ENCODE results near the gene IFNA5. TPM values are rescaled to one million over a fixed set of nuclear protein-coding genes. Genes with fewer than 3 reads are reported as not detected.

IFNA5 gene
- total and polyA plus RNA-seq, 2 of the 13 experiments (the other 11 are each of a cell fraction or from before 2014, with no cell fraction given) = not detected

DNA sequence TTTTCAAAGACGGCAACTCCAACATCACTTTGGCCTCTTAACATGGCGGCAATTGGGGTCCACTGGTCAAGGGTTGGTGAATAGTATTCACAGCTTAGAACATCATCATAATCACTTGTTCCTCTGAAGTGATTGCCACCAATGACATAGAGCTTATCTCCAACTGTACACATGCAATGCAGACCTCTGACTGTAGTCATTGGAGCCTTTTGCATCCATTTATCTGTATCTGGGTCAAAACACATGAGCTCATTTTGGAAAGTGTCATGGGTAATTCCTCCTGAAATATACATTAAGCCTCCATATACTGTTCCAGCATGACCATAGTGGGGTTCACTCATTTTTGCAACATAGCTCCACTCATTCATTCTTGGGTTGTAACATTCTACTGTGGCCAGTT is 28.1 kb upstream of the IFNA5 start:
- H3K4me1 ChIP-seq (ENCODE audit: insufficient read depth, low read length) = peaks cover 38% of the 10 kb centered on the region
- no peaks in the 10 kb centered on the region; the same call in 1 of the 2 replicates for H4K20me1 ChIP-seq (ENCODE audit: insufficient read depth, low read length)
- TF ChIP-seq, protein P1, sequence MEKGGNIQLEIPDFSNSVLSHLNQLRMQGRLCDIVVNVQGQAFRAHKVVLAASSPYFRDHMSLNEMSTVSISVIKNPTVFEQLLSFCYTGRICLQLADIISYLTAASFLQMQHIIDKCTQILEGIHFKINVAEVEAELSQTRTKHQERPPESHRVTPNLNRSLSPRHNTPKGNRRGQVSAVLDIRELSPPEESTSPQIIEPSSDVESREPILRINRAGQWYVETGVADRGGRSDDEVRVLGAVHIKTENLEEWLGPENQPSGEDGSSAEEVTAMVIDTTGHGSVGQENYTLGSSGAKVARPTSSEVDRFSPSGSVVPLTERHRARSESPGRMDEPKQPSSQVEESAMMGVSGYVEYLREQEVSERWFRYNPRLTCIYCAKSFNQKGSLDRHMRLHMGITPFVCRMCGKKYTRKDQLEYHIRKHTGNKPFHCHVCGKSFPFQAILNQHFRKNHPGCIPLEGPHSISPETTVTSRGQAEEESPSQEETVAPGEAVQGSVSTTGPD (CRISPR knock-in tag; IDR thresholded peaks at IDR 0.05) = no peak
- no peak for TF ChIP-seq ZNF180 (CRISPR knock-in tag; IDR thresholded peaks at IDR 0.05; ENCODE audit: borderline replicate concordance, low read depth)
- no peak for TF ChIP-seq ZNF558 (CRISPR knock-in tag; IDR thresholded peaks at IDR 0.05; ENCODE audit: borderline replicate concordance)
- TF ChIP-seq, protein P2, sequence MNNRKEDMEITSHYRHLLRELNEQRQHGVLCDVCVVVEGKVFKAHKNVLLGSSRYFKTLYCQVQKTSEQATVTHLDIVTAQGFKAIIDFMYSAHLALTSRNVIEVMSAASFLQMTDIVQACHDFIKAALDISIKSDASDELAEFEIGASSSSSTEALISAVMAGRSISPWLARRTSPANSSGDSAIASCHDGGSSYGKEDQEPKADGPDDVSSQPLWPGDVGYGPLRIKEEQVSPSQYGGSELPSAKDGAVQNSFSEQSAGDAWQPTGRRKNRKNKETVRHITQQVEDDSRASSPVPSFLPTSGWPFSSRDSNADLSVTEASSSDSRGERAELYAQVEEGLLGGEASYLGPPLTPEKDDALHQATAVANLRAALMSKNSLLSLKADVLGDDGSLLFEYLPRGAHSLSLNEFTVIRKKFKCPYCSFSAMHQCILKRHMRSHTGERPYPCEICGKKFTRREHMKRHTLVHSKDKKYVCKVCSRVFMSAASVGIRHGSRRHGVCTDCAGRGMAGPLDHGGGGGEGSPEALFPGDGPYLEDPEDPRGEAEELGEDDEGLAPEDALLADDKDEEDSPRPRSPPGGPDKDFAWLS (CRISPR knock-in tag; IDR thresholded peaks at IDR 0.05; ENCODE audit: borderline replicate concordance) = no peak
- TF ChIP-seq ZFP36L2 (CRISPR knock-in tag; IDR thresholded peaks at IDR 0.05) = no peak
- no peak for TF ChIP-seq U2AF1 (optimal IDR thresholded peaks at IDR 0.05; ENCODE audit: low read depth, low read length)
- no peak for TF ChIP-seq RBM39 (IDR thresholded peaks at IDR 0.05; ENCODE audit: low read depth, low read length, poor library complexity, severe bottlenecking)
- TF ChIP-seq WIZ (CRISPR knock-in tag; IDR thresholded peaks at IDR 0.05) = no peak
- no peak for TF ChIP-seq ZNF430 (CRISPR knock-in tag; IDR thresholded peaks at IDR 0.05)
- no peak for TF ChIP-seq REPIN1 (CRISPR knock-in tag; IDR thresholded peaks at IDR 0.05; ENCODE audit: borderline replicate concordance, low read depth)
- TF ChIP-seq RBM22 (optimal IDR thresholded peaks at IDR 0.05; ENCODE audit: low read length) = no peak
- TF ChIP-seq, protein P3, sequence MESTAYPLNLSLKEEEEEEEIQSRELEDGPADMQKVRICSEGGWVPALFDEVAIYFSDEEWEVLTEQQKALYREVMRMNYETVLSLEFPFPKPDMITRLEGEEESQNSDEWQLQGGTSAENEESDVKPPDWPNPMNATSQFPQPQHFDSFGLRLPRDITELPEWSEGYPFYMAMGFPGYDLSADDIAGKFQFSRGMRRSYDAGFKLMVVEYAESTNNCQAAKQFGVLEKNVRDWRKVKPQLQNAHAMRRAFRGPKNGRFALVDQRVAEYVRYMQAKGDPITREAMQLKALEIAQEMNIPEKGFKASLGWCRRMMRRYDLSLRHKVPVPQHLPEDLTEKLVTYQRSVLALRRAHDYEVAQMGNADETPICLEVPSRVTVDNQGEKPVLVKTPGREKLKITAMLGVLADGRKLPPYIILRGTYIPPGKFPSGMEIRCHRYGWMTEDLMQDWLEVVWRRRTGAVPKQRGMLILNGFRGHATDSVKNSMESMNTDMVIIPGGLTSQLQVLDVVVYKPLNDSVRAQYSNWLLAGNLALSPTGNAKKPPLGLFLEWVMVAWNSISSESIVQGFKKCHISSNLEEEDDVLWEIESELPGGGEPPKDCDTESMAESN (CRISPR knock-in tag; conservative IDR thresholded peaks at IDR 0.05) = no peak
- no peak for TF ChIP-seq MAFG (CRISPR knock-in tag; IDR thresholded peaks at IDR 0.05)
- no peak overlapping the region for H3K9ac ChIP-seq (ENCODE audit: insufficient read depth, low read depth, low read length)
- H2AFZ ChIP-seq (ENCODE audit: low read length) = no peak overlapping the region
- POLR2A ChIA-PET = no interaction called here
- peak overlapping the region; percentile 82 for H3K4me2 ChIP-seq (ENCODE audit: low read depth, low read length)
- in situ Hi-C loops (cut with HindIII; ENCODE audit: extremely low pct_ligation_motif_present, low pct_unique_long_range_greater_than_20kb) = loop anchor here (10.0 kb wide), 1 partner anchor 462 kb away; no protein-coding TSS in a partner anchor
- H3K9me3 ChIP-seq (ENCODE audit: low read length) = no peaks in the 10 kb centered on the region
- no peak for ATAC-seq
- no peak overlapping the region for H3K27ac ChIP-seq (ENCODE audit: extremely low read length, insufficient read depth, low read length)
- peaks cover 35% of the 10 kb centered on the region for H3K79me2 ChIP-seq (ENCODE audit: insufficient read depth, low read length)
- no peak for DNase-seq (ENCODE audit: low spot score)
- CTCF ChIA-PET (ENCODE audit: low intra/inter-chr PET ratio, low total read pairs) = no interaction called here
- no peaks in the 10 kb centered on the region for H3K36me3 ChIP-seq (replicated peaks in 1 of 2; ENCODE audit: control insufficient read depth in 1 of 2, insufficient read depth in 2 of 2, low read length in 2 of 2)
- peak overlapping the region in 1 of 3 experiments; percentile 88; a peak in 2 of 6 replicates for H3K4me3 ChIP-seq (replicated peaks in 1 of 3; ENCODE audit: insufficient read depth in 1 of 3, low read depth in 2 of 3, low read length in 3 of 3)
- no TSS peak for BruUV-seq (replicated peaks)
- intact Hi-C loops (cut with micrococcal nuclease; ENCODE audit: unreplicated experiment) = loop anchor here (10.0 kb wide), 1 partner anchor 672 kb away; the partner anchor contains the start of gene CDKN2B
- H3K27me3 ChIP-seq (ENCODE audit: control insufficient read depth in 1 of 2, insufficient read depth in 2 of 2, low read length in 2 of 2) = no peaks in the 10 kb centered on the region; a peak in 1 of 5 replicates
- no peak for FAIRE-seq
- WGBS (ENCODE audit: low lambda C conversion rate) = 100% methylated on average over 2 of the region's 2 CpGs

Measured in HepG2 (cell line).